NCI-H524 (cell line): ENCODE measurements around the gene FBXO46.

Source experiments
- DNase-seq, 2 experiments: peaks; one replicate each; lab custom pipeline; 2025; lab: John Stamatoyannopoulos, UW

The FBXO46 gene, protein sequence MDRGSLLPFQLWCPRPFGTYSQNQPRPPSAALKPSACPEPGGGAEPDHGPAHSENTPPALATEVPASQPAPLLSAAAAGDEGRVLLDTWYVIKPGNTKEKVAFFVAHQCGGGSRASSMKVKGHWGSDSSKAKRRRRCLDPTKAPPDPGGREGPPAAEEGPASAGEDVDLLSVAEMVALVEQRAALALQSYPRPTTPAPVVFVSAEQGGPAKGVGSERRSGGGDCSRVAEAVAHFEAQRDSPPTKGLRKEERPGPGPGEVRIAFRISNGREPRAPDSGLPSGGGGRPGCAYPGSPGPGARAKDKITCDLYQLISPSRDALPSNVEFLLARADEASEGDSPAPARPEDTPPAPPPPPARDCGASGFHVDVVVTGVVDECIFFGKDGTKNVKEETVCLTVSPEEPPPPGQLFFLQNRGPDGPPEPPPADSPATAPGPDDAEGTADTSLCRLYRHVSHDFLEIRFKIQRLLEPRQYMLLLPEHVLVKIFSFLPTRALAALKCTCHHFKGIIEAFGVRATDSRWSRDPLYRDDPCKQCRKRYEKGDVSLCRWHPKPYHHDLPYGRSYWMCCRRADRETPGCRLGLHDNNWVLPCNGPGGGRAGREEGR

GRCh38 chr19:45730368-45731288 lies at the start of gene FBXO46:
Gene FBXO46 (minus strand): TSS chr19:45730896. CDS start chr19:45713495, 17,401 bp downstream.
- DNase-seq, result peak; percentile 96 to 98

GRCh38 chr19:45780146-45780447 lies 49.4 kb upstream of the FBXO46 start:
- DNase-seq, result no peak

GRCh38 chr19:45779231-45780145 lies 48.8 kb upstream of the FBXO46 start:
- DNase-seq, result no peak

- DNase-seq, result no peak
Observed at GRCh38 chr19:45778010-45778661, 47.4 kb upstream of the FBXO46 start.

- no peak for DNase-seq
Observed at GRCh38 chr19:45777395-45777961, 46.8 kb upstream of the FBXO46 start.

- no peak for DNase-seq
Observed at GRCh38 chr19:45774765-45775164, 44.1 kb upstream of the FBXO46 start.

GRCh38 chr19:45773384-45773783 lies 42.7 kb upstream of the FBXO46 start:
- DNase-seq, result no peak

DNA sequence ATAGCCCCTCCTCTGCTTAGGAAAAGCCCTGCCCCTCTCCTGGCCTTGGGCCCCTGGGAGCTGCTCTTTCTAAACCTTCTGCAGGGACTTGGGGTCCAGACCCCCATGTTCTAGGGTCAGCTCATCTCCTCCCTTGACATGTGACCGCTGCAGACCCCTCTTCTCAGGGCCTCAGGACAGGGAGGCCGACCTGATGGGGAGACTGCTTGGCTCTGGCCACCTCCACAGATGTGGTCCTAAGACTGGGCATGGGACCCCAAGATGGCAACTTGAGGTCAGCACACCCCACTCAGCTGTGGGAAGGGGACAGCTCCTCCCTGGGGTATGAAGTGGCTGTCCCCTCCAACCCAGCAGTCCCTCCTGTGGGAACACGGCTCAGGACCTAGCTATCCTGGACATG lies 42.2 kb upstream of the FBXO46 start:
- no peak for DNase-seq

GRCh38 chr19:45772130-45772840 lies 41.6 kb upstream of the FBXO46 start:
- no peak for DNase-seq

DNA sequence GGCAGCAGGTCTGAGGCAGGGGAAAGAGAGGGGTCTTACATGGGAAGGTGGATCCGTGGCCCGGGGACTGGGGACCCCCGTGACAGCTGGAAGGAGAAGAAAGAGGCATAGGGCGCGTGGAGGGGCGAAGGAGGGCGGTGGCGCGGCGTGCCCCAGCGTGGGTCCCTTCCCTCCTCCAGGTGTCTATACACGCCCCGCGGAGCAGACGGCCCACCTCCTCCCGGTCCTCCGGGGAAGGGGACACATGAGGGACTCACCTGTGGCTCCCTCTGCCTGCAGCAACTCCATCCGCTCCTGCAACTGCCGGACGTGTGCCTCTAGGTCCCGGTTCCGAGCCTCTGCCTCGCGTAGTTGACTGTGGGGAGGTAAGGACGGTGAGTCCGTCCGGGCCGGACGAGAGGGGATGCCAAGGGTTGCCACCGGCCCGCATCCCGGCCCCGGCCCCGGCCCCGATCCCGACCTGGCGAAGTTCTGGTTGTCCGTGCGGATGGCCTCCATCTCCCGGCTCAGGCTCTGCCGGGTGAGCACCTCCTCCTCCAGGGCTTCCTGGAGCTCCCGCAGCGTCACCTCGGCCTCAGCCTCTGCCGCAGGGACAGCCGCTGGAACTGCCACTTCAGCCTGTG lies 40.7 kb upstream of the FBXO46 start:
- DNase-seq, result no peak

DNA sequence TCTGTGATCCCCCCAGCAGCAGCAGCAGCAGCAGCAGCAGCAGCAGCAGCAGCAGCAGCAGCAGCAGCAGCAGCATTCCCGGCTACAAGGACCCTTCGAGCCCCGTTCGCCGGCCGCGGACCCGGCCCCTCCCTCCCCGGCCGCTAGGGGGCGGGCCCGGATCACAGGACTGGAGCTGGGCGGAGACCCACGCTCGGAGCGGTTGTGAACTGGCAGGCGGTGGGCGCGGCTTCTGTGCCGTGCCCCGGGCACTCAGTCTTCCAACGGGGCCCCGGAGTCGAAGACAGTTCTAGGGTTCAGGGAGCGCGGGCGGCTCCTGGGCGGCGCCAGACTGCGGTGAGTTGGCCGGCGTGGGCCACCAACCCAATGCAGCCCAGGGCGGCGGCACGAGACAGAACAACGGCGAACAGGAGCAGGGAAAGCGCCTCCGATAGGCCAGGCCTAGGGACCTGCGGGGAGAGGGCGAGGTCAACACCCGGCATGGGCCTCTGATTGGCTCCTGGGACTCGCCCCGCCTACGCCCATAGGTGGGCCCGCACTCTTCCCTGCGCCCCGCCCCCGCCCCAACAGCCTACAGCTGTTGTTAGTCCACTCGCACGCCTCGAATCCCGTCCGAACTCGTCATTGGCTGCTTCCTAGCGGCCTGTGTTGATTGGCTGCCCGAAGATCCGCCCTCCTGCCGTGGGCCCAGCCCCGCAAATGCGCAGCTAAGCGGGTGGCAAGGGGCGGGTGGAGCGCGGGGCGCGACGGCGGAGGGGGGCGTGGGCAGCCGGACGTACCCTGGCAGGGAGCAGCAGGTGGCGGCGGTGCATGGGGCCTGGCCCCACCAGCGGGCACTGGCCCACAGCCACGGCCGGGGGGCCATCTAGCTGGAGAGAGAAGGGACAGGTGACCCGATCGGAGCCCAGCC lies 39.8 kb upstream of the FBXO46 start:
- DNase-seq, result peak; percentile 94 to 96

DNA sequence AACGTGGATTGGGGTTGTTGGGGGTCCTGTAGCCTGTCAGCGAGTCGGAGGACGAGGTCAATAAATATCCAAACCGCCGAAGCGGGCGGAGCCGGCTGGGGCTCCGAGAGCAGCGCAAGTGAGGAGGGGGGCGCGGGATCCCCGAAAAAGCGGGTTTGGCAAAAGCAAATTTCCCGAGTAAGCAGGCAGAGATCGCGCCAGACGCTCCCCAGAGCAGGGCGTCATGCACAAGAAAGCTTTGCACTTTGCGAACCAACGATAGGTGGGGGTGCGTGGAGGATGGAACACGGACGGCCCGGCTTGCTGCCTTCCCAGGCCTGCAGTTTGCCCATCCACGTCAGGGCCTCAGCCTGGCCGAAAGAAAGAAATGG lies 39.1 kb upstream of the FBXO46 start:
- peak in 1 of 2 experiments; percentile 55 for DNase-seq

DNA sequence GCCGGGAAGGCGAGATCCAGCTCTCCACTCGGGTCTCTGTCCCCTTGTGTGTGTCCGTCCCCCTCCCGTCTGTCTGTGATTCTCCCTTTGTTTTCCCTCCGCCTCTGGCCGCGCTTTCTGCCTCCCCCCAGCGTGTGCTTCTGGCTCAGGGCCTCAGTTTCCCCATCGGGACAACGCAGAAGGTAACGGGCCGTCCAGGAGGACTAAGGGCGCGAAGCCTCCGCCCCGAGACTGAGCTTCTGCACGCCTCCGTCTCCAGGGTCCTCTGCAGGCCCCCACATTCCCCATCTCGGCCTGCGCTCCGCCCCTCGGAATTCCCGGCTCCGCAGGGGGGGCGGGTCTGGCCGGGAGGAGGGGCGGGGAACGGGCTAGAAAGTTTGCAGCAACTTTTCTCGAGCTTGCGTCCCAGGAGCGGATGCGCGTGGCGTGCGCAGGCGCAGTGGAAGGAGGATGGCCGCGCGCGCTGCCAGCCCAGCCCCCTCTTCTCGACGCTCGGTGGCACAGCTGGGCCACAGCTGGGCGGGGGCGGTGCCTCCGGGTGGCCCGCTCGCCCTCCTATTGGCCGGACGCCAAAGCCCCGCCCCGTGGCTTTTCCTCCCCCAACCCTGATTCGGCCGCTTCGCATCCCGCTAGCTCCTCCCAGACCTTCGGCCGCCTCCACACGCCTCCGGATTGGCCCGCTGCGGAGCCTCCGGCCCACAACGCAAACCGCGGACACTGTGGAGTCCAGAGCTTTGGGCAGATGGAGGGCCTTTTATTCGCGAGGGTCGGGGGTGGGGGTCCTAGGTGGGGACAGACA lies 38.5 kb upstream of the FBXO46 start, which contains the start of gene SIX5:
Gene SIX5 (minus strand): TSS at position 269 of the 799 bp plus-strand sequence. CDS start 408 bp downstream, outside the sequence.
- peak; percentile 90 to 92 for DNase-seq

DNA sequence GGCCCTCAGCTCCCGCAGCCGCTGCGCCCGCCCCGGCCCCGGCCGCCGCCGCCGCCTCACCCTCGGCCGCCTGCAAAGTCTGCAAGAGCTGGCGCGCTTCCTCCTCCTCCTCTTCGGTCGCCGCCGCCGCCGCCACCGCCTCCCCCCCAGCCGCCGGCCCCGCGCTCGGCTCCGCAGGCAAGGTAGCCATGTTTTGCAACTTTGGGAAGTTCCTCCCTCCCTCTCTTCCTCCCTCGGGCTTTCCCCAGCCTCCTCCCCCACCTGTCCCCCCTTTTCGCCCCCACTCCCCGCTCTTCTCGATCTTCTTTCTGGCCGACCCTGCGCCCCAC lies 37.9 kb upstream of the FBXO46 start:
- no peak for DNase-seq

DNA sequence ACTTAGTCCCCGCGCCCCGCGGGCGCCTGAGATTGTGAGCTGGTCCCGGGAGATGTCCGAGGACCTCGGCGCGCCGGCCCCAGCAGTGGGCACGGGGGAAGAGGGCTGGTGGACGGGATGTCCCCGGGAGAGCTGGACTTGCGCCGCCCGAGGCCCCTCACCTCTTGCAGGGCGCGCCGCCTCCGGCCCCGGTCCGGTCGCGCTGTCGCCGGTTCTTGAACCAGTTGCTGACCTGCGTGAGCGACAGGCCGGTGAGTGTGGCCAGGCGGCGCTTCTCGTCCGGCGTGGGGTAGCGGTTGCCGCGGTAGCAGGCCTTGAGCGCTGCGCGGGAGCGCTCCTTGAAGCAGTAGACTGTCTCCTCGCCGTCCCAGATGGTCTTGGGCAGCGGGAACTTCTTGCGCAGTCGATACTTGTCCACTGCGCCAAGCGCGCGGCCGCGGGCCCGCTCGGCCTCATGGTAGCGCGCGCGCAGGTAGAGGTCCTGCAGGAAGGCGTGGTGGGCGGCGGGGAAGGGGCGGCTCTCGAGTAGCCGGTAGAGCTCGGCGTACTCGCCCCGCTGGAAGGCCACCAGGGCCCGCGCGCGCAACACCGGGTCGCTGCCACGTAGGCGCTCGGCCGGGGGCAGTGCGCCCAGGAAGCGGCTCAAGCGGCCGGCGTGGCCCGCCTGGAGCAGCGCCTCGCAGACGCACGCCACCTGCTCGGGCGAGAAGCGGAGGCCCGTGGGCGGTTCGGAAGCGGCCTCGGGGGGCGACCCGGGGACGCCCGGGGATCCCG lies 37.4 kb upstream of the FBXO46 start:
- peak; percentile 11 to 76 for DNase-seq

DNA sequence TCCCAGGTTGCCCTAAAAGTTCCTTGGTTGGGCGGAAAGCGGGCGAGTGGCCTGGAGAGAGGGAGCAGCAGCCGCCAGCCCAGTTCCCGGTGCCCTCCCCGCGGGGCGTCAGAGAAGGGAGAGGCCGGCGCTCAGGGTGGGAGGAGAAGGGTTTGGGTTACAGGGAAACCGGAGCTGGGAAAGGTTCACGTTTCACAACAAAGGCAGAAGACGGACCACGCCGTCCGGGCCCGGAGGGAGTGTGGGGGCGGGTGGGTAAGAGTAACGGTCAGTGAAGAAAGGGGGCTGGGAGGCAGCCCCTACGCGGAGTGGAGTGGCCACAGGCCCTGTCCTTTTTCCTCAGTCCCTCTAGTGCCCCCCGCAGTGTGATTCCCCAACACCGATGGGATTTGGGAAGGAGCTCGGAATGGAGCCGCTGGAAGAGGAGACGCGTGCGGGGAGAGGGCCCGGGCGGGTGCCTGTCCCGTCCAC lies 36.7 kb upstream of the FBXO46 start:
- peak; percentile 15 to 31 for DNase-seq

GRCh38 chr19:45766869-45767346 lies 36.2 kb upstream of the FBXO46 start:
- DNase-seq, result no peak
